ENCODE results near the gene NAPEPLD.

Gene NAPEPLD

DNA sequence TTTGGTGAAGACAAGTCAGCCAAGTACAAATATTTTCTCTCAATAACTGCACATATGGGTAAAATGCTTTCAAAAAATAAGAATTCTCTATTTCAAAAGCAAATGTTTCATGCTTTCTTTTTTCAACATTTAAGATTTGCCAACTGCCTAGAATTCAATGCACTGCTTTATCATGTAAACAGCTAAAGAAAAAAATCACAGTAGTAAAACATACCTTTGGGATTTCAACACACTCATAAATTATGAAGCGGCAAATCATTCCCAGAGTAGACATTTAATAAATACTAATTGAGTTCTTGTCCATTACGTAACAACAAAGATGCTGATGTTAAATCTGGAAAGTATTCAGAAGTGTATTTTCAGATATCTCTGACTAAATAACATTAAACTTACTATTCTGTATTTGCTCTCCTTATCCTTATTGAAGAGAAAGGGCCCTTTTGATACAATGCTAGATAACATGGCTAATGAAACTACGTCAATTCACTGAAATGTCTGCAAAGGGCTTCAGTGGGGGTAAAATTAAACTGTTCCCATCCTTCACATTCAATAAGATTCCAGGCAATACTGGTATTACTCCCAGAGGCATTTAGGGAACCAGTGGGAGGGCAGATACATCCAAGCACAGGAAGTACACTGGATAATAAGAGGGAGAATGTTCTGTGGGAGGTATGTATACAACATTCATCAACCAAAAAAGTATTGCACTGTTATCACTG lies 13.9 kb downstream of the NAPEPLD start:
- no peak for DNase-seq (ENCODE audit: low read depth)
- TF ChIP-seq, protein P1, sequence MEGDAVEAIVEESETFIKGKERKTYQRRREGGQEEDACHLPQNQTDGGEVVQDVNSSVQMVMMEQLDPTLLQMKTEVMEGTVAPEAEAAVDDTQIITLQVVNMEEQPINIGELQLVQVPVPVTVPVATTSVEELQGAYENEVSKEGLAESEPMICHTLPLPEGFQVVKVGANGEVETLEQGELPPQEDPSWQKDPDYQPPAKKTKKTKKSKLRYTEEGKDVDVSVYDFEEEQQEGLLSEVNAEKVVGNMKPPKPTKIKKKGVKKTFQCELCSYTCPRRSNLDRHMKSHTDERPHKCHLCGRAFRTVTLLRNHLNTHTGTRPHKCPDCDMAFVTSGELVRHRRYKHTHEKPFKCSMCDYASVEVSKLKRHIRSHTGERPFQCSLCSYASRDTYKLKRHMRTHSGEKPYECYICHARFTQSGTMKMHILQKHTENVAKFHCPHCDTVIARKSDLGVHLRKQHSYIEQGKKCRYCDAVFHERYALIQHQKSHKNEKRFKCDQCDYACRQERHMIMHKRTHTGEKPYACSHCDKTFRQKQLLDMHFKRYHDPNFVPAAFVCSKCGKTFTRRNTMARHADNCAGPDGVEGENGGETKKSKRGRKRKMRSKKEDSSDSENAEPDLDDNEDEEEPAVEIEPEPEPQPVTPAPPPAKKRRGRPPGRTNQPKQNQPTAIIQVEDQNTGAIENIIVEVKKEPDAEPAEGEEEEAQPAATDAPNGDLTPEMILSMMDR (IDR thresholded peaks at IDR 0.05; ENCODE audit: low read depth, low read length), result no peak
- TF ChIP-seq, protein P2, sequence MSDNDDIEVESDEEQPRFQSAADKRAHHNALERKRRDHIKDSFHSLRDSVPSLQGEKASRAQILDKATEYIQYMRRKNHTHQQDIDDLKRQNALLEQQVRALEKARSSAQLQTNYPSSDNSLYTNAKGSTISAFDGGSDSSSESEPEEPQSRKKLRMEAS (IDR thresholded peaks at IDR 0.05; ENCODE audit: low read depth, low read length), result no peak
- TF ChIP-seq POLR2A (IDR thresholded peaks at IDR 0.05; ENCODE audit: extremely low read depth, insufficient read length), result no peak
- TF ChIP-seq MYC (IDR thresholded peaks at IDR 0.05; ENCODE audit: low read depth, low read length), result no peak
- no peak overlapping the region for H3K4me3 ChIP-seq (ENCODE audit: low read depth, low read length)

DNA sequence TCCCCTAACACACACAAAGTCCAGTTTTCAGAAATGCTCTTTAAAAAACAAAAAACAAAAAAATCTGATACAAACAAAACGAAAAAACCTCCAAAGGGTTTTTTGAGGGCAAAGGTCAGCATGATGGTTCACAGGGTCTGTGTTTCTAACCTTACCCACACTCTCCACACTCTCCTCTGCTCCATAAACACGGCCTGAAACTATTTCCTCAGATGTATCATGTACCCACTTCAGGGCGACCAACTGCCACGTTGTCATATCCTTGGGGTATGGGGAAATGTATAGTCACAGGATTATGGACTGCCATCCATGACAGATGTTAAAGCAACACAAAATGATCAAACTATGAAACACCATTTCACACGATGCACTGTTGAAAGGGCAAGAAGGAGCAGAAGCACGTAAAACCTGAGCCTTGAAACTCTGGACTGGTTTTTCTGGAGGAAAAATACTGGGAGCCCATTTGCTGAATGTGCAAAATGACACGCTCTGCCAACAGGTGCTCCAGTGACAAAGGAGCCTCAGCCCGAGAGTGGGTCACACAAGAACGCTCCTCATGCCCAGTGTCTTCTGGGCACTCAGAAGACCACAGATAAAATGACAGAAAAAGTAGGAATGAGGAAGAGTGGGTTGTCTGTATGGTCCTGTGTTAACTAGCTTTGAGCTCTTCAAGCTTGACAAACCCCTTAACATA lies 15.8 kb downstream of the NAPEPLD start:
- DNase-seq (ENCODE audit: low read depth), result no peak
- H3K4me3 ChIP-seq (ENCODE audit: low read depth, low read length), result no peak overlapping the region
- TF ChIP-seq, protein P2 (IDR thresholded peaks at IDR 0.05; ENCODE audit: low read depth, low read length), result no peak
- no peak for TF ChIP-seq POLR2A (IDR thresholded peaks at IDR 0.05; ENCODE audit: extremely low read depth, insufficient read length)
- TF ChIP-seq MYC (IDR thresholded peaks at IDR 0.05; ENCODE audit: low read depth, low read length), result no peak
- TF ChIP-seq, protein P1 (IDR thresholded peaks at IDR 0.05; ENCODE audit: low read depth, low read length), result no peak

DNA sequence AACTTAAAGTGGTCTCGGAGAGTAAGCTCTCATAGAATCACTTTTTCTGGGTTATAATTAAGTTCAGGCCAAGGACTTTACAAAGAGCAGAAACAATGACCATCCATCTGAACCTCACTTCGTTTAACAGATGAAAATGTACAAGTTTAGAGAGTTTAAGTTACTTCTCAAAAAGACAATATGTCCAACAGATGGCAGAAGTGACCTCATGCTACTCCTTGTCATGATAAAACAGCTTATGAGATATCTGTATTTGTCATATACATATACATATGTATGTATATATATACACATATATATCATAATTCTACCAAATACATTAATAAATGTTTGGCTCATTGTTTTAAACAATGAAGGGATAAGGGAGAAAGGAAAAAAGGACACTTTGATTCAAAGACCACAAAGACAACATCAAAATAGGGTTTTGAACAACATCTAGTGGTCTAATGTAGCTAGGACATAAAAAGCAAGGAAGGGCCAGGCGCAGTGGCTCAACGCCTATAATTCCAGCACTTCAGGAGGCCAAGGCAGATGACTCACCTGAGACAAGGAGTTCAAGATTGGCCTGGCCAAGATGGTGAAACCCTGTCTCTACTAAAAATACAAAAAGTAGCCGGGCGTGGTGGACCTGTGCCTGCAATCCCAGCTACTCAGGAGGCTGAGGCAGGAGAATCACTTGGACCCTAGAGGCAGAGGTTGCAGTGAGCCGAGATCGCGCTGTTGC lies 17.8 kb downstream of the NAPEPLD start:
- TF ChIP-seq MYC (IDR thresholded peaks at IDR 0.05; ENCODE audit: low read depth, low read length), result no peak
- no peak for TF ChIP-seq POLR2A (IDR thresholded peaks at IDR 0.05; ENCODE audit: extremely low read depth, insufficient read length)
- TF ChIP-seq, protein P1 (IDR thresholded peaks at IDR 0.05; ENCODE audit: low read depth, low read length), result no peak
- TF ChIP-seq, protein P2 (IDR thresholded peaks at IDR 0.05; ENCODE audit: low read depth, low read length), result no peak
- no peak for DNase-seq (ENCODE audit: low read depth)
- H3K4me3 ChIP-seq (ENCODE audit: low read depth, low read length), result no peak overlapping the region

DNA sequence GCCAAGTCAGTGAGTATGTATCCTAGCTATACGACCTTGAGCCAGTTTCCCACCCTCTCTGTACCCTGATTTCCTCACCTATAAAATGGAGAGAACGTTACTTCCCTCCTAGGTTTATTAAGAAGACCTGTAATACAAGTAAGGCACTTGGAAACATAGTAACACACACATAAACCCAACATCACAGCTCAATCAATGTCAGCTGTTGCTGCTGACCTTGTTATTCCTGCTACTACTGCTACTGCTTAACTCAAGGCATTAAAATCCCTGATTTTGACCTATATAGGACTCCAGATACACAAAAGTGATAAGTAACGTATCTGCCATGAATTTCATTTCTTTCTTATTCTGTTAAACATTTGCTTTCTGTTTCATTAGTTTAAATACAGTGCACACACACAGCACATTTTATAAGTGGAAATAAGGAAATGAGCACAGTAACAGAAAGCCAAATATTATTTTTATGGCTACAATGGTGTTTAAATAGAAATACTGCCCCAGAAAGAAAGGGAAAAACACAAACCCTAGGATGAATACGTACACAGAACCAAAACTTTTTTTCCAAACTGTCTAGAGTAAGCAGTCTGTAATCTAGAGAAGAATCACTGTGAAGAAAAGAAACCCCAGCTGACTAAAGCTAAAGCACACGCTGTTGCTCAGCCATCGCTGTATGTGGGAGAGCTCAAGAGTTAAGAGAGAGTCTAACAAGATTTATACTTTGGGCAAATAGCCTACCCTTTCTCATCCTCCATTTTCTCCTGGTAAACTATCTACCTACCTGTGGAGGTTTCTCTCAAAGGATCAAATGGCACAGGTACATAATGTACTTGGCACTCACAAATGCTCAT lies 19.0 kb downstream of the NAPEPLD start:
- TF ChIP-seq MYC (IDR thresholded peaks at IDR 0.05; ENCODE audit: low read depth, low read length) (no peak), POLR2A (IDR thresholded peaks at IDR 0.05; ENCODE audit: extremely low read depth, insufficient read length) (no peak)
- TF ChIP-seq, protein P1 (IDR thresholded peaks at IDR 0.05; ENCODE audit: low read depth, low read length), result no peak
- TF ChIP-seq, protein P2 (IDR thresholded peaks at IDR 0.05; ENCODE audit: low read depth, low read length), result no peak
- no peak overlapping the region for H3K4me3 ChIP-seq (ENCODE audit: low read depth, low read length)
- DNase-seq (ENCODE audit: low read depth), result no peak

DNA sequence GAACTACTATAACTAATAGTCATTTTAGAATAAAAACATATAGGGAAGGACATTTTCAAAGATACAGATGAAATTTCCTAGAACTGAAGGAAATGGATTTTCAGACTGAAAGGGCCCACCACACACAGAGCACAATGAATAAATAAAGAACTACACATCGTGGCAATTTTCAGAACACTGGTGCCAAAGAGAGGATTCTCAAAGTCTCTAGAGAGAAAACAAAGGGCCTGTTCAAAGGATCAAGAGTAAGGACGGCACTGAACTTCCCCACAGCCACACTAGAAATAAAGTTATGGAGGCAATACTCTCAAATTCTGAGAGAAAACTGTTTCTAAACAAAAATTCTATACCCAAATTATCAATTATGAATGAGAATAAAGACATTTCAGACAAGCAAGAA lies 21.9 kb downstream of the NAPEPLD start:
- TF ChIP-seq, protein P1 (IDR thresholded peaks at IDR 0.05; ENCODE audit: low read depth, low read length), result no peak
- TF ChIP-seq, protein P2 (IDR thresholded peaks at IDR 0.05; ENCODE audit: low read depth, low read length), result no peak
- no peak for TF ChIP-seq POLR2A (IDR thresholded peaks at IDR 0.05; ENCODE audit: extremely low read depth, insufficient read length)
- TF ChIP-seq MYC (IDR thresholded peaks at IDR 0.05; ENCODE audit: low read depth, low read length), result no peak
- H3K4me3 ChIP-seq (ENCODE audit: low read depth, low read length), result no peak overlapping the region
- no peak for DNase-seq (ENCODE audit: low read depth)

Measured in NB4 (cell line).